ENCODE results near the gene TRIM54. TPM values are rescaled to one million over a fixed set of nuclear protein-coding genes. Genes with fewer than 3 reads are reported as not detected.

The TRIM54 gene
- total and polyA plus RNA-seq, 2 of the 8 experiments (the other 6 are each of a cell fraction or from before 2014, with no cell fraction given) = 3.9 to 5.8 TPM

DNA sequence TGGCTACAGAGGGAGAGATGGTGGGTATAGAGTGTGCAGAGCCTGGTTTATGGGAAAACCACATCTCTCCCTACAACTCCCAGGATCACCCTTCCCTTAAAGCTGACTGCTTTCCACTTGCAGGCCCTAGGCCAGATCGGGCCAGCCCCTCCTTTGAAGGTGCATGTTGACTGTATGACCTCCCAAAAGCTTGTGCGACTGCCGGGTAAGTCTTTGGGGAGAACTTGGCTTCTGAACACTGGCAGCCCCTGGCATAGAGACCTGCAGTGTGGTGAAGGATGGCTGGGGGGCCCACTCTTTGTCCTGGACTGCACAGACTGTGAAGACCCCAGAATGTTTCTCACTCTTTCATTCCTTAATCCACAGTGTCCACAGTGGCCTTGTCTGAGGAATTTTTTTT, 45.6 kb upstream of the TRIM54 start:
- H4K5ac ChIP-seq (ENCODE audit: insufficient read length, low read depth, low read length) = no peak overlapping the region
- H2BK12ac ChIP-seq (ENCODE audit: low read depth, low read length) = no peak overlapping the region
- no peaks in the 10 kb centered on the region for H3K4me1 ChIP-seq (replicated peaks in 1 of 4; ENCODE audit: control insufficient read depth in 3 of 4, insufficient read depth in 4 of 4, low read length in 3 of 4)
- H3K9me3 ChIP-seq (ENCODE audit: insufficient read depth in 2 of 2, low read depth in 1 of 2, low read length in 1 of 2) = no peaks in the 10 kb centered on the region
- H3K27ac ChIP-seq (ENCODE audit: low read depth, low read length) = no peak overlapping the region
- H3K18ac ChIP-seq (ENCODE audit: extremely low read depth, low read length) = no peak overlapping the region
- no peak overlapping the region for H2BK15ac ChIP-seq (ENCODE audit: low read length)
- H4K8ac ChIP-seq (ENCODE audit: extremely low read depth, insufficient read depth, low read length) = no peak overlapping the region
- peaks cover 85 to 99% (median 96%) of the 10 kb centered on the region in 4 experiments for H3K36me3 ChIP-seq (ENCODE audit: control insufficient read depth in 2 of 4, insufficient read depth in 4 of 4, low read length in 3 of 4)
- H2BK5ac ChIP-seq (ENCODE audit: low read depth, low read length) = no peak overlapping the region
- FAIRE-seq (no peak), DNase-seq (ENCODE audit: low read depth in 1 of 2, low spot score in 2 of 2) (no peak)
- no peak overlapping the region for H3K4me3 ChIP-seq (ENCODE audit: extremely low read depth in 1 of 4, insufficient read depth in 2 of 4, low read depth in 3 of 4, low read length in 4 of 4)
- no peaks in the 10 kb centered on the region for H3K27me3 ChIP-seq (replicated peaks in 1 of 4; ENCODE audit: control insufficient read depth in 3 of 4, extremely low read depth in 1 of 4, insufficient read depth in 3 of 4, low read length in 3 of 4)
- no peak overlapping the region for H3K14ac ChIP-seq (ENCODE audit: insufficient read length)
- H2AK5ac ChIP-seq (ENCODE audit: low read depth, low read length) = no peak overlapping the region
- no peaks in the 10 kb centered on the region for H3K79me2 ChIP-seq (ENCODE audit: control insufficient read depth in 1 of 2, insufficient read depth in 2 of 2, low read length in 2 of 2)
- peaks cover 5 to 23% of the 10 kb centered on the region in 2 experiments for H4K20me1 ChIP-seq (replicated peaks in 1 of 2; ENCODE audit: control insufficient read depth in 1 of 2, insufficient read depth in 2 of 2, low read length in 2 of 2)
- H2BK120ac ChIP-seq (replicated peaks; ENCODE audit: low read depth, low read length) = no peak overlapping the region
- CTCF ChIA-PET (ENCODE audit: partially characterized antibody) = interaction anchor here (0.8 to 6.9 kb wide), 8 partner anchors 11 to 66 kb away, joined by 3 to 55 read pairs (median 5); partner anchors contain the start of gene TRIM54
- TF ChIP-seq NRF1 (IDR thresholded peaks at IDR 0.05; ENCODE audit: low read depth, low read length) = no peak
- TF ChIP-seq EP300 (IDR thresholded peaks at IDR 0.05; ENCODE audit: borderline replicate concordance in 1 of 2, low read depth in 2 of 2, low read length in 2 of 2) = no peak
- no peak for TF ChIP-seq NANOG (IDR thresholded peaks at IDR 0.05; ENCODE audit: insufficient read depth, low read depth, low read length, poor library complexity, severe bottlenecking)
- no peaks in the 10 kb centered on the region for H3K79me1 ChIP-seq (ENCODE audit: low read depth, low read length)
- H2BK20ac ChIP-seq (ENCODE audit: low read length) = no peak overlapping the region
- H3K4me2 ChIP-seq (ENCODE audit: insufficient read depth in 1 of 2, low read depth in 2 of 2, low read length in 2 of 2) = no peak overlapping the region
- H3K4ac ChIP-seq (replicated peaks; ENCODE audit: insufficient read length, low read depth, low read length) = no peak overlapping the region
- H3K9ac ChIP-seq (replicated peaks in 1 of 4; ENCODE audit: extremely low read depth in 1 of 4, low read depth in 3 of 4, low read length in 3 of 4) = no peak overlapping the region
- POLR2A ChIA-PET (ENCODE audit: partially characterized antibody) = interaction anchor here (0.6 to 32.6 kb wide), 8 partner anchors 8 to 120 kb away, joined by 3 to 835 read pairs (median 4); partner anchors contain the start of genes CAD and GTF3C2
- no peak overlapping the region for H4K91ac ChIP-seq (replicated peaks; ENCODE audit: insufficient read length, low read length)
- H2AFZ ChIP-seq (ENCODE audit: low read length) = no peak overlapping the region
- WGBS, 2 experiments (ENCODE audit: extremely low coverage in 1 of 2, insufficient coverage in 1 of 2, insufficient read length in 1 of 2, insufficient replicate concordance in 2 of 2, low coverage in 1 of 2, low lambda C conversion rate in 2 of 2, missing lambda C conversion rate in 1 of 2) = 93% methylated on average over 3 of the region's 3 CpGs; no CpG with 5 or more reads in 1 of the 2 experiments
- no peak overlapping the region for H3K23ac ChIP-seq (ENCODE audit: insufficient read length)
- no peak overlapping the region for H3K56ac ChIP-seq (replicated peaks; ENCODE audit: insufficient read length, low read depth, low read length)
- H3K23me2 ChIP-seq (ENCODE audit: low read depth, low read length) = no peaks in the 10 kb centered on the region

Measured in H1 (cell line).